ENCODE data around the gene CDH16.
"Not testable (repeated sequence)": the region's sequence is repeated elsewhere in the genome, so short reads cannot be mapped to it uniquely, and the experiment has no call there.

CDH16 gene

DNA sequence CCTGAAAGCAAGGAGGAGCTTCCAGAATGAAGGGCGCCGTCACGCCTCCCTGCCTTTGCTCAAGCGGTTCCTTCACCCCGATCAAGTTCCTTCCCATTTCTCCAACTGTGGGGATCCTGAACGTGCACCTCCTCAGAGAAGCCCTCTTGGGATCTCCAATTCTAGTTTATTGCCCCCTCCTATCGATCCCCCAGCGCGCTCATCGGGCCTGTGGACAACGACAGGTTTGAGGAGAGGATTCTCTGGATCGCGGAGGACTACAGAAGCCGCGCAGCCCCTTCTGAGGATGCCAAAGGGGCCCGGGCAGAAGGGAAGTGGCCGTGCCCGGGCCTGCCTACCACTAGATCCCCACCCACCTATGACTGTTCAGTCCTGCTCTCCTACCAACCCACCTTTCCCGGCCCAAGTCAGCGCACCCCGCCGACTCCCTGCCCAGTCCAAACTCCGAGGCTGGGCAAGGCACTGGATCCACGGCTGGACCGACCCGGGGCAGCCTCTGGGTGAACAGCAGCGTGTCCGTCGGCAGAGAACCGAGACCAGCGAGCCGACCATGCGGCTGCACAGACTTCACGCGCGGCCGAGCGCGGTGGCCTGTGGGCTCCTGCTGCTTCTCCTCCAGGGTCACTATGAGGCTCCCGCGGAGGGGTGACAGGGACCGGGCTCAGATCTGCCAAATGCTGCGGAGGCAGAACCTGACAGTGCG lies 29.6 kb upstream of the CDH16 start:
- Histone ChIP-seq H3K4me1 (peaks cover 0 to 17% (median 13%) of the 10 kb centered on the region in 4 donors), H3K36me3 (peaks cover 0 to 8% (median 7%) of the 10 kb centered on the region in 3 donors), H3K9me3 (no peaks in the 10 kb centered on the region), H3K27me3 (no peaks in the 10 kb centered on the region), H3K27ac (peak overlapping the region; percentile 12 to 40), H3K4me3 (peak overlapping the region; percentile 53 to 54)
- intact Hi-C loops (cut with DNase I; ENCODE audit: low total_unique reads): no loop called here
- no peak for DNase-seq
- TF ChIP-seq, protein P1, sequence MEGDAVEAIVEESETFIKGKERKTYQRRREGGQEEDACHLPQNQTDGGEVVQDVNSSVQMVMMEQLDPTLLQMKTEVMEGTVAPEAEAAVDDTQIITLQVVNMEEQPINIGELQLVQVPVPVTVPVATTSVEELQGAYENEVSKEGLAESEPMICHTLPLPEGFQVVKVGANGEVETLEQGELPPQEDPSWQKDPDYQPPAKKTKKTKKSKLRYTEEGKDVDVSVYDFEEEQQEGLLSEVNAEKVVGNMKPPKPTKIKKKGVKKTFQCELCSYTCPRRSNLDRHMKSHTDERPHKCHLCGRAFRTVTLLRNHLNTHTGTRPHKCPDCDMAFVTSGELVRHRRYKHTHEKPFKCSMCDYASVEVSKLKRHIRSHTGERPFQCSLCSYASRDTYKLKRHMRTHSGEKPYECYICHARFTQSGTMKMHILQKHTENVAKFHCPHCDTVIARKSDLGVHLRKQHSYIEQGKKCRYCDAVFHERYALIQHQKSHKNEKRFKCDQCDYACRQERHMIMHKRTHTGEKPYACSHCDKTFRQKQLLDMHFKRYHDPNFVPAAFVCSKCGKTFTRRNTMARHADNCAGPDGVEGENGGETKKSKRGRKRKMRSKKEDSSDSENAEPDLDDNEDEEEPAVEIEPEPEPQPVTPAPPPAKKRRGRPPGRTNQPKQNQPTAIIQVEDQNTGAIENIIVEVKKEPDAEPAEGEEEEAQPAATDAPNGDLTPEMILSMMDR (IDR thresholded peaks at IDR 0.05): no peak

DNA sequence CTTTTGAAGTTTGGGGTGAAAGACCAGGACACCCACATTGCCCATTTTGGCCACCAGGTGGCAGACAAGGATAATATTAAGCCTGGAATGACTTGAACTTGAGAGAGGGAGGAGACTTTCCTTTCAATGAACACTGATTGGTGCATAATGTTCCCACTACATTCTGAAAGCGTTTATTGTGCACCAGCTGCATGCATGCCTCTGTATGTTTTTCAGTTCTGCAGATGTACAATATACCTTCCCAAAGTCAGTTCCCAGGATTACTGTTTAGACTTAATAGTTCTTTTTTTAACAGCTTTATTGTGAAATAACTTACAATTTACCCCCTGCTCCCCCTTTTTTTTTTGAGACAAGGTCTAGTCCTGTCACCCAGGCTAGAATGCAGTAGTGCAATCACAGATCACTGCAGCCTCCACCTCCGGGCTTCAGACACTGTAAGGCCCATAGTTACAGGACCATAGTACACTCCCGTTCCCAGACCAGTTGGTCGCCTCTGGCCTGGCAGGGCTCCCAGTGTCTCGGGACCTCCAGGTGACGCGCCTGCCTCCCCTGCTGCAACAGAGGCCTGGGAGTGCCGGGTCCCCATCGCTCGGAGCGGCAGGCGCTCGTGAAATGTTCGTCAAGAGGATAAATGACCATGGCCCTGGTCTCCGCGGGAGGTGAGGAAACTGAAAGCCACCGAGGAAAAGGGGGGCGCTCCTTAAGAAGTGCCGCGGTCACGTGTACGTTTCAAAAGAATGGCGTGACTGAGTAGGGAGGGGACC lies 28.8 kb upstream of the CDH16 start:
- no peaks in the 10 kb centered on the region for H3K27me3 ChIP-seq
- TF ChIP-seq, protein P1 (IDR thresholded peaks at IDR 0.05): peak; percentile 81 to 92
- H3K4me3 ChIP-seq: peak overlapping the region; percentile 53 to 54
- intact Hi-C loops (cut with DNase I; ENCODE audit: low total_unique reads): no loop called here
- peaks cover 0 to 17% (median 13%) of the 10 kb centered on the region in 4 donors for H3K4me1 ChIP-seq
- peak overlapping the region in 1 of 2 donors; percentile 40 for H3K27ac ChIP-seq
- DNase-seq: peak; percentile 86 to 91
- H3K36me3 ChIP-seq: peaks cover 1 to 16% (median 14%) of the 10 kb centered on the region in 3 donors
- no peaks in the 10 kb centered on the region for H3K9me3 ChIP-seq

DNA sequence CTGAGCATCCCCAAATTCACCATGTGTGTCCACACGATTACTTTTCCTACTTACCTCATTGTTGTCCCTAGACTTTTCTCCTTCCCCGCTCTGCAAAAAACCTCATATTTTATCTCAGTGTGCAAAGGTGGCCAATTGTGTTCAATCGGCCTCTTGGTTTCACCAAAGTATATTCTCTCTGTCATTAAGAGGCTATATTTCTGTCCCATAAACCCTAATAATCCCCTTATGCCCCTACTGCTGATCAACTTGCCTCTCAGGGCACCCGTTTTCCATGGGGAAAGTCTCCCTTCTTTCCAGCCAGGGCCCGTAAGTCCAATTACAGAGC lies 28.3 kb upstream of the CDH16 start:
- TF ChIP-seq, protein P1 (IDR thresholded peaks at IDR 0.05): no peak
- Histone ChIP-seq H3K4me3 (no peak overlapping the region), H3K36me3 (peaks cover 7 to 21% (median 19%) of the 10 kb centered on the region in 3 donors), H3K27ac (no peak overlapping the region), H3K27me3 (no peaks in the 10 kb centered on the region), H3K9me3 (no peaks in the 10 kb centered on the region), H3K4me1 (peaks cover 0 to 17% (median 13%) of the 10 kb centered on the region in 4 donors)
- intact Hi-C loops (cut with DNase I; ENCODE audit: low total_unique reads): no loop called here
- DNase-seq: no peak

DNA sequence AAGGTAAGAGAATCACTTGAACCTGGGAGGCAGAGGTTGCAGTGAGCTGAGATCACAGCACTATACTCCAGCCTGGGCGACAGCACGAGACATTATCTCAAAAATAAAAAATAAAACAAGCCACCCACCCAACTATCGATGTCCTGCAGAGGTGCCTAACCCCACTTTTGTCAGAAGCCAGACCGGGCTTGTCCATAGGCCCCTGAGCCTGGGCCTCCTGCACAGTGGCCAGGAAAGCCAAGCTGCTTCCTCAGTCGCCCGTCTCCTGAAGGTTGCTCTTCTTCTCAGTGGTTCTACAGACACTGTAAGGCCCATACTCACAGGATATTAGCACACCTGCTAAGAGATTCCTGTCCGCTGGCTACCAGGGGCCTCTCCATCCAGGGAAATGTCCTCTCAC lies 27.9 kb upstream of the CDH16 start:
- Histone ChIP-seq H3K36me3 (peaks cover 11 to 25% (median 23%) of the 10 kb centered on the region in 3 donors), H3K27me3 (no peaks in the 10 kb centered on the region), H3K4me3 (no peak overlapping the region), H3K9me3 (no peaks in the 10 kb centered on the region), H3K4me1 (peaks cover 0 to 17% (median 13%) of the 10 kb centered on the region in 4 donors), H3K27ac (no peak overlapping the region)
- no peak for DNase-seq
- intact Hi-C loops (cut with DNase I; ENCODE audit: low total_unique reads): no loop called here
- TF ChIP-seq, protein P1 (IDR thresholded peaks at IDR 0.05): no peak

DNA sequence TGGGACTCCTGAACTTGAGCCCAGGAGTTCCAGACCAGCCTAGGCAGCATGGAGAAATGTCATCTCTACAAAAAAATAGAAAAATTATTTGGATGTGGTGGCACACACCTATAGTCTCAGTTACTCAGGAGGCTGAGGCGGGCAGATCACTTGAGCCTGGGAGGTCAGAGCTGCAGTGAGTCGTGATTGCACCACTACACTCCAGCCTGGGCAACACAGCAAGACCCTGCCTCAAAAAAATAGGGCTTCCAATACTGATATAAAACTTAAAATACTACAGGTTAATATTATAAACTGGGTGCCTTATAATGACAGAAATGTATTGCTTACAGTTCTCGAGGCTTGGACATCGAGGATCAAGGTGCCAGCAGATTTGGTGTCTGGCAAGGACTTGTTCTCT lies 27.3 kb upstream of the CDH16 start:
- DNase-seq: no peak
- H3K27me3 ChIP-seq: no peaks in the 10 kb centered on the region
- H3K4me3 ChIP-seq: no peak overlapping the region
- H3K4me1 ChIP-seq: peaks cover 0 to 17% (median 13%) of the 10 kb centered on the region in 4 donors
- H3K27ac ChIP-seq: no peak overlapping the region
- intact Hi-C loops (cut with DNase I; ENCODE audit: low total_unique reads): no loop called here
- TF ChIP-seq, protein P1 (IDR thresholded peaks at IDR 0.05): no peak
- H3K9me3 ChIP-seq: no peaks in the 10 kb centered on the region
- peaks cover 17 to 31% (median 29%) of the 10 kb centered on the region in 3 donors for H3K36me3 ChIP-seq

DNA sequence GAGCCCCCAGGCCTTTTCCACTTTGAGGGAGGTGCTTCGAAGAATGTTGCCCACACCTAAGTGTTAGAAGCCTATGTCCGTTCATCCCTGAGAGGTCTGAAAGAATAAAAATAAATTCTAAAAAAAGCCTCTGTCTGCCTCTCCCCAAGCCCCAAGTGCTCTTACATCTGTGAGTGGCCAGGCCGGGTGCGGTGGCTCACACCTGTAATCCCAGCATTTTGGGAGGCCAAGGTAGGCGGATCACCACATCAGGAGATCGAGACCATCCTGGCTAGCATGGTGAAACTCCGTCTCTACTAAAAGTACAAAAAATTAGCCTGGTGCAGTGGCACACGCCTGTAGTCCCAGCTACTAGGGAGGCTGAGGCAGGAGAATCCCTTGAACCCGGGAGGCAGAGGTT lies 26.3 kb upstream of the CDH16 start:
- intact Hi-C loops (cut with DNase I; ENCODE audit: low total_unique reads); H3K9me3 ChIP-seq; DNase-seq; H3K27me3 ChIP-seq; H3K27ac ChIP-seq; H3K4me3 ChIP-seq: not testable (repeated sequence)
- Histone ChIP-seq H3K4me1 (peaks cover 0 to 17% (median 13%) of the 10 kb centered on the region in 4 donors), H3K36me3 (peaks cover 25 to 41% (median 39%) of the 10 kb centered on the region in 3 donors)

Measured in tibial artery (tissue), 4 donors.